ENCODE results near the gene PLA2G6. TPM values are rescaled to one million over a fixed set of nuclear protein-coding genes. Genes with fewer than 3 reads are reported as not detected.

PLA2G6 gene
- total and polyA plus RNA-seq, 2 of the 13 experiments (the other 11 are each of a cell fraction or from before 2014, with no cell fraction given), result 4.8 to 11.5 TPM

DNA sequence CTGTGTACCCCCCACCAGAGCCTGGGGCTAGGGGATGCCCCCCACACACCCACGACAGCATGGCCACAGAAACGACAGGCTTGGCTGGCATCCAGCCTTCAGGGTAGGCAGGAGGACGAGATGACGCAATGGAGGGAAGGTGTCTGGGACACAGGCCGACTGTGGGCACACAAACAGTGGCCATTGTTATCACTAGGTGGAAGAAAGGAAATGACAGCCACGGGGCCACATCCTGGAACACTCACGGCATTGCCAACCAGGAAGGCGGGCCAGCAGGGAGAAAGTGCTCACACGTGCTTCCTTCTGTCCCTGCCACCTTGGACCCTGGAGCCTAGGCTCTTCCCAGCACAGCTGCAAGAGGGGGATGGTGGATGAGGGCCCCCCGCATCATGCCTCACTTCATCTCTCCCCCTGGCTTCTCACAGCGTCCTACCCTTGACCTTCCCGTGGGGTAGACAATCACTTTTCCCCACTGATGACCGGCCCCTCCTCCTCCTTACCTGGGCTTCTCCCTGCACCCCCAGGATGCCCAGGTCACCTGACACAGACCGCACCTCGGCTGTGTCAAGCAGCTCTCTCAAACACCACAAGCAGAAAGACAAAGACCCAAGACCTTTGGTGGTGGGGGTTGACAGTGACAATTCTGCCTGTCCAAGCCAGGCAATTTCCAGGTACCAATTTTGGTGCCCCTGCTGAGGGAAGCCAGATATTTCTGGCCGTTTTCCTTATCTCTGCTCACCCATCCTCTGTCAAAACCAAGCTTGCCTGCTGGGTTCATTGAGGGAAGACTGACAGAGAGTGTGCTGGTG lies 8.6 kb downstream of the PLA2G6 start (continued):
- TF ChIP-seq, protein P1, sequence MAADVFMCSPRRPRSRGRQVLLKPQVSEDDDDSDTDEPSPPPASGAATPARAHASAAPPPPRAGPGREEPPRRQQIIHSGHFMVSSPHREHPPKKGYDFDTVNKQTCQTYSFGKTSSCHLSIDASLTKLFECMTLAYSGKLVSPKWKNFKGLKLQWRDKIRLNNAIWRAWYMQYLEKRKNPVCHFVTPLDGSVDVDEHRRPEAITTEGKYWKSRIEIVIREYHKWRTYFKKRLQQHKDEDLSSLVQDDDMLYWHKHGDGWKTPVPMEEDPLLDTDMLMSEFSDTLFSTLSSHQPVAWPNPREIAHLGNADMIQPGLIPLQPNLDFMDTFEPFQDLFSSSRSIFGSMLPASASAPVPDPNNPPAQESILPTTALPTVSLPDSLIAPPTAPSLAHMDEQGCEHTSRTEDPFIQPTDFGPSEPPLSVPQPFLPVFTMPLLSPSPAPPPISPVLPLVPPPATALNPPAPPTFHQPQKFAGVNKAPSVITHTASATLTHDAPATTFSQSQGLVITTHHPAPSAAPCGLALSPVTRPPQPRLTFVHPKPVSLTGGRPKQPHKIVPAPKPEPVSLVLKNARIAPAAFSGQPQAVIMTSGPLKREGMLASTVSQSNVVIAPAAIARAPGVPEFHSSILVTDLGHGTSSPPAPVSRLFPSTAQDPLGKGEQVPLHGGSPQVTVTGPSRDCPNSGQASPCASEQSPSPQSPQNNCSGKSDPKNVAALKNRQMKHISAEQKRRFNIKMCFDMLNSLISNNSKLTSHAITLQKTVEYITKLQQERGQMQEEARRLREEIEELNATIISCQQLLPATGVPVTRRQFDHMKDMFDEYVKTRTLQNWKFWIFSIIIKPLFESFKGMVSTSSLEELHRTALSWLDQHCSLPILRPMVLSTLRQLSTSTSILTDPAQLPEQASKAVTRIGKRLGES (CRISPR knock-in tag; IDR thresholded peaks at IDR 0.05; ENCODE audit: borderline replicate concordance), result no peak
- no peak for TF ChIP-seq ZNF605 (CRISPR knock-in tag; IDR thresholded peaks at IDR 0.05)
- no peak for TF ChIP-seq SIX4 (CRISPR knock-in tag; IDR thresholded peaks at IDR 0.05)
- TF ChIP-seq SMAD1 (CRISPR knock-in tag; IDR thresholded peaks at IDR 0.05; ENCODE audit: borderline replicate concordance, low read depth), result no peak
- TF ChIP-seq, protein P2, sequence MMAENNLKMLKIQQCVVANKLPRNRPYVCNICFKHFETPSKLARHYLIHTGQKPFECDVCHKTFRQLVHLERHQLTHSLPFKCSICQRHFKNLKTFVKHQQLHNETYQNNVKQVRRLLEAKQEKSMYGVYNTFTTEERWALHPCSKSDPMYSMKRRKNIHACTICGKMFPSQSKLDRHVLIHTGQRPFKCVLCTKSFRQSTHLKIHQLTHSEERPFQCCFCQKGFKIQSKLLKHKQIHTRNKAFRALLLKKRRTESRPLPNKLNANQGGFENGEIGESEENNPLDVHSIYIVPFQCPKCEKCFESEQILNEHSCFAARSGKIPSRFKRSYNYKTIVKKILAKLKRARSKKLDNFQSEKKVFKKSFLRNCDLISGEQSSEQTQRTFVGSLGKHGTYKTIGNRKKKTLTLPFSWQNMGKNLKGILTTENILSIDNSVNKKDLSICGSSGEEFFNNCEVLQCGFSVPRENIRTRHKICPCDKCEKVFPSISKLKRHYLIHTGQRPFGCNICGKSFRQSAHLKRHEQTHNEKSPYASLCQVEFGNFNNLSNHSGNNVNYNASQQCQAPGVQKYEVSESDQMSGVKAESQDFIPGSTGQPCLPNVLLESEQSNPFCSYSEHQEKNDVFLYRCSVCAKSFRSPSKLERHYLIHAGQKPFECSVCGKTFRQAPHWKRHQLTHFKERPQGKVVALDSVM (CRISPR knock-in tag; IDR thresholded peaks at IDR 0.05), result no peak
- TF ChIP-seq MED1 (CRISPR knock-in tag; IDR thresholded peaks at IDR 0.05), result no peak
- TF ChIP-seq TBX2 (CRISPR knock-in tag; IDR thresholded peaks at IDR 0.05; ENCODE audit: borderline replicate concordance), result peak; percentile 80
- TF ChIP-seq REPIN1 (CRISPR knock-in tag; IDR thresholded peaks at IDR 0.05; ENCODE audit: borderline replicate concordance, low read depth), result no peak
- TF ChIP-seq, protein P3, sequence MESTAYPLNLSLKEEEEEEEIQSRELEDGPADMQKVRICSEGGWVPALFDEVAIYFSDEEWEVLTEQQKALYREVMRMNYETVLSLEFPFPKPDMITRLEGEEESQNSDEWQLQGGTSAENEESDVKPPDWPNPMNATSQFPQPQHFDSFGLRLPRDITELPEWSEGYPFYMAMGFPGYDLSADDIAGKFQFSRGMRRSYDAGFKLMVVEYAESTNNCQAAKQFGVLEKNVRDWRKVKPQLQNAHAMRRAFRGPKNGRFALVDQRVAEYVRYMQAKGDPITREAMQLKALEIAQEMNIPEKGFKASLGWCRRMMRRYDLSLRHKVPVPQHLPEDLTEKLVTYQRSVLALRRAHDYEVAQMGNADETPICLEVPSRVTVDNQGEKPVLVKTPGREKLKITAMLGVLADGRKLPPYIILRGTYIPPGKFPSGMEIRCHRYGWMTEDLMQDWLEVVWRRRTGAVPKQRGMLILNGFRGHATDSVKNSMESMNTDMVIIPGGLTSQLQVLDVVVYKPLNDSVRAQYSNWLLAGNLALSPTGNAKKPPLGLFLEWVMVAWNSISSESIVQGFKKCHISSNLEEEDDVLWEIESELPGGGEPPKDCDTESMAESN (CRISPR knock-in tag; conservative IDR thresholded peaks at IDR 0.05), result 0 out of 2 replicates have a peak, but pooled peaks have one; percentile 3
- TF ChIP-seq ZNF256 (CRISPR knock-in tag; conservative IDR thresholded peaks at IDR 0.05), result no peak
- TF ChIP-seq ZNF788 (CRISPR knock-in tag; IDR thresholded peaks at IDR 0.05; ENCODE audit: borderline replicate concordance), result 0 out of 2 replicates have a peak, but pooled peaks have one; percentile 40
- no peak for TF ChIP-seq ZNF552 (CRISPR knock-in tag; IDR thresholded peaks at IDR 0.05; ENCODE audit: borderline replicate concordance)
- no peak for TF ChIP-seq ZNF703 (CRISPR knock-in tag; IDR thresholded peaks at IDR 0.05; ENCODE audit: borderline replicate concordance)
- TF ChIP-seq HDAC1 (CRISPR knock-in tag; IDR thresholded peaks at IDR 0.05), result no peak; the same call in 1 of the 2 replicates
- peak; percentile 49; the same call in 1 of the 2 replicates for TF ChIP-seq RARA (CRISPR knock-in tag; IDR thresholded peaks at IDR 0.05)
- no peak for TF ChIP-seq BRD4 (CRISPR knock-in tag; IDR thresholded peaks at IDR 0.05)
- TF ChIP-seq, protein P4, sequence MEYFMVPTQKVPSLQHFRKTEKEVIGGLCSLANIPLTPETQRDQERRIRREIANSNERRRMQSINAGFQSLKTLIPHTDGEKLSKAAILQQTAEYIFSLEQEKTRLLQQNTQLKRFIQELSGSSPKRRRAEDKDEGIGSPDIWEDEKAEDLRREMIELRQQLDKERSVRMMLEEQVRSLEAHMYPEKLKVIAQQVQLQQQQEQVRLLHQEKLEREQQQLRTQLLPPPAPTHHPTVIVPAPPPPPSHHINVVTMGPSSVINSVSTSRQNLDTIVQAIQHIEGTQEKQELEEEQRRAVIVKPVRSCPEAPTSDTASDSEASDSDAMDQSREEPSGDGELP (IDR thresholded peaks at IDR 0.05; ENCODE audit: borderline replicate concordance, low read depth), result no peak
